Measurements from ENCODE around the gene TRIM15. TPM values are rescaled to one million over a fixed set of nuclear protein-coding genes. Genes with fewer than 3 reads are reported as not detected.
"Not testable (repeated sequence)": the region's sequence is repeated elsewhere in the genome, so short reads cannot be mapped to it uniquely, and the experiment has no call there.

The TRIM15 gene
- total RNA-seq, 2 donors from 2014 or later = 0.52 TPM; not detected in 1

GRCh38 chr6:30160785-30161531, 2.4 kb upstream of the TRIM15 start, which contains the start of gene TRIM10:
TSS of gene TRIM10 (minus strand) at chr6:30161211. CDS start at chr6:30160858, 353 bp downstream.
- H3K36me3 ChIP-seq (replicated peaks in 1 of 2; ENCODE audit: insufficient read depth in 1 of 2, low read depth in 2 of 2) = no peaks in the 10 kb centered on the region
- no peak within 1 kb of the TSS for H3K27ac ChIP-seq
- H3K27me3 ChIP-seq = no peaks in the 10 kb centered on the region
- no peak within 1 kb of the TSS for H3K4me3 ChIP-seq
- H3K9me3 ChIP-seq = no peaks in the 10 kb centered on the region
- no peaks in the 10 kb centered on the region for H3K4me1 ChIP-seq
- ATAC-seq (no peak), DNase-seq (no peak)
- intact Hi-C loops (cut with DNase I) = no loop called here
- WGBS, 2 donors = 82 to 85% methylated on average over 2 to 4 of the region's 4 CpGs
- TF ChIP-seq CTCF (IDR thresholded peaks at IDR 0.05) (no peak), POLR2A (IDR thresholded peaks at IDR 0.05) (no peak)

GRCh38 chr6:30162265-30163089, 869 bp upstream of the TRIM15 start:
- no peak overlapping the region for H3K27ac ChIP-seq
- no peak for TF ChIP-seq CTCF (IDR thresholded peaks at IDR 0.05)
- TF ChIP-seq POLR2A (IDR thresholded peaks at IDR 0.05) = no peak

GRCh38 chr6:30163918-30164654, 740 bp downstream of the TRIM15 start:
- Histone ChIP-seq H3K36me3 (replicated peaks in 1 of 2; ENCODE audit: insufficient read depth in 1 of 2, low read depth in 2 of 2) (no peaks in the 10 kb centered on the region), H3K27me3 (no peaks in the 10 kb centered on the region), H3K4me3 (no peak overlapping the region), H3K9me3 (no peaks in the 10 kb centered on the region), H3K4me1 (no peaks in the 10 kb centered on the region), H3K27ac (no peak overlapping the region)
- WGBS, 2 donors = 78 to 80% methylated on average over 14 to 16 of the region's 16 CpGs
- DNase-seq (no peak), ATAC-seq (no peak)
- intact Hi-C loops (cut with DNase I) = no loop called here
- TF ChIP-seq POLR2A (IDR thresholded peaks at IDR 0.05) = no peak
- no peak for TF ChIP-seq CTCF (IDR thresholded peaks at IDR 0.05)

More at GRCh38 chr6:30162265-30163089, 869 bp upstream of the TRIM15 start:
- Histone ChIP-seq H3K4me1 (no peaks in the 10 kb centered on the region), H3K27me3 (no peaks in the 10 kb centered on the region), H3K9me3 (no peaks in the 10 kb centered on the region), H3K36me3 (replicated peaks in 1 of 2; ENCODE audit: insufficient read depth in 1 of 2, low read depth in 2 of 2) (no peaks in the 10 kb centered on the region), H3K4me3 (no peak overlapping the region)
- DNase-seq (no peak), ATAC-seq (no peak)
- 66 to 70% methylated on average over 12 of the region's 12 CpGs for WGBS, 2 donors
- intact Hi-C loops (cut with DNase I) = no loop called here

- ATAC-seq = no peak
- 74% methylated on average over 4 of the region's 4 CpGs for WGBS, 2 donors
Observed at GRCh38 chr6:30164714-30165113, 1.4 kb downstream of the TRIM15 start.

GRCh38 chr6:30165238-30165637, 1.9 kb downstream of the TRIM15 start:
- H3K9me3 ChIP-seq; H3K27me3 ChIP-seq; H3K4me3 ChIP-seq; H3K4me1 ChIP-seq; DNase-seq; H3K36me3 ChIP-seq (replicated peaks in 1 of 2; ENCODE audit: insufficient read depth in 1 of 2, low read depth in 2 of 2); intact Hi-C loops (cut with DNase I); H3K27ac ChIP-seq; ATAC-seq: not testable (repeated sequence)
- WGBS, 2 donors = 85 to 87% methylated on average over 1 of the region's 1 CpG

More at GRCh38 chr6:30164714-30165113, 1.4 kb downstream of the TRIM15 start:
- Histone ChIP-seq H3K9me3 (no peaks in the 10 kb centered on the region), H3K27me3 (no peaks in the 10 kb centered on the region), H3K27ac (no peak overlapping the region), H3K36me3 (replicated peaks in 1 of 2; ENCODE audit: insufficient read depth in 1 of 2, low read depth in 2 of 2) (no peaks in the 10 kb centered on the region), H3K4me3 (no peak overlapping the region), H3K4me1 (no peaks in the 10 kb centered on the region)
- TF ChIP-seq CTCF (IDR thresholded peaks at IDR 0.05) (no peak), POLR2A (IDR thresholded peaks at IDR 0.05) (no peak)
- intact Hi-C loops (cut with DNase I) = no loop called here
- no peak for DNase-seq
